GM19438 (cell line): ENCODE results near the gene PAF1.

Experiments used
- ATAC-seq: cut with Tn5 transposase; IDR thresholded peaks from one replicate; pipeline ENCODE4 v1.9.1; 2021; ENCODE audit warnings: low read depth; ENCODE audit not compliant: unreplicated experiment

PAF1 gene

GRCh38 chr19:39417463-39418181 is 26.7 kb upstream of the PAF1 start:
- ATAC-seq: no peak

- no peak for ATAC-seq
Observed at GRCh38 chr19:39416152-39417120, 25.5 kb upstream of the PAF1 start.

- ATAC-seq: no peak
Observed at GRCh38 chr19:39415111-39416046, 24.5 kb upstream of the PAF1 start.

GRCh38 chr19:39413911-39414608 is 23.2 kb upstream of the PAF1 start:
- ATAC-seq: no peak

GRCh38 chr19:39413272-39413910 is 22.5 kb upstream of the PAF1 start:
- ATAC-seq: no peak

GRCh38 chr19:39412867-39413271 is 22.0 kb upstream of the PAF1 start:
- ATAC-seq: no peak

GRCh38 chr19:39412100-39412866 is 21.4 kb upstream of the PAF1 start, which contains the start of gene PLEKHG2:
PLEKHG2 (plus strand) TSS chr19:39412669; CDS start chr19:39414087, 1,418 bp downstream.
- ATAC-seq: peak; percentile 53

- peak; percentile 27 for ATAC-seq
Observed at GRCh38 chr19:39411832-39412099, 20.9 kb upstream of the PAF1 start.

GRCh38 chr19:39411081-39411831 is 20.4 kb upstream of the PAF1 start:
- ATAC-seq: no peak

GRCh38 chr19:39410831-39411080 is 19.9 kb upstream of the PAF1 start:
- no peak for ATAC-seq

GRCh38 chr19:39410017-39410830 is 19.3 kb upstream of the PAF1 start:
- no peak for ATAC-seq

- no peak for ATAC-seq
Observed at GRCh38 chr19:39409208-39410016, 18.5 kb upstream of the PAF1 start.

GRCh38 chr19:39408392-39409207 is 17.7 kb upstream of the PAF1 start:
- ATAC-seq: no peak

GRCh38 chr19:39407660-39408391 is 16.9 kb upstream of the PAF1 start:
- no peak for ATAC-seq

GRCh38 chr19:39407410-39407659 is 16.4 kb upstream of the PAF1 start:
- no peak for ATAC-seq
